PFSK-1 (cell line): ENCODE measurements around the gene SMARCA4.

Experiments used
- FOXP2 ChIP-seq: optimal IDR thresholded peaks from 2 replicates; pipeline ENCODE3; 2011; ENCODE audit warnings: borderline replicate concordance, control low read depth, inconsistent platforms; ENCODE audit not compliant: insufficient read depth; ENCODE audit errors: extremely low read length, extremely low read depth
- POLR2AphosphoS5 ChIP-seq: IDR thresholded peaks from 2 replicates; pipeline ENCODE4 v1.6.1; 2012; ENCODE audit warnings: low read depth, mild to moderate bottlenecking, control low read depth, low read length, moderate library complexity
- REST ChIP-seq, 2 experiments: IDR thresholded peaks; 2 replicates each; pipeline versions ENCODE4 v1.6.1 to v1.8.0; 2011 to 2012; ENCODE audit warnings: low read depth in 2 of 2, low read length in 2 of 2, control low read depth in 1 of 2, inconsistent platforms in 1 of 2, mild to moderate bottlenecking in 1 of 2, moderate library complexity in 1 of 2; ENCODE audit not compliant: insufficient read depth in 1 of 2
- SIN3A ChIP-seq: IDR thresholded peaks from 2 replicates; pipeline ENCODE4 v1.6.1; 2012; ENCODE audit warnings: mild to moderate bottlenecking, low read length, moderate library complexity, borderline replicate concordance; ENCODE audit not compliant: insufficient read depth
- TAF1 ChIP-seq: IDR thresholded peaks from 2 replicates; pipeline ENCODE4 v1.6.1; 2012; ENCODE audit warnings: low read length, control low read depth, borderline replicate concordance; ENCODE audit not compliant: insufficient read depth

Gene SMARCA4

GRCh38 chr19:11088506-11089253 lies 127.8 kb downstream of the SMARCA4 start:
- TF ChIP-seq TAF1 (no peak; the same call in 1 of the 2 replicates), SIN3A (no peak), FOXP2 (no peak), POLR2AphosphoS5 (no peak), REST (IDR thresholded peaks at IDR 0.05; ENCODE audit: insufficient read depth in 1 of 2, low read depth in 2 of 2, low read length in 2 of 2) (no peak)

- TF ChIP-seq SIN3A (peak; percentile 90; the same call in 1 of the 2 replicates), FOXP2 (peak; percentile 89), TAF1 (peak; percentile 87), POLR2AphosphoS5 (peak; percentile 96), REST (IDR thresholded peaks at IDR 0.05; ENCODE audit: insufficient read depth in 1 of 2, low read depth in 2 of 2, low read length in 2 of 2) (peak in 1 of 2 experiments; percentile 56; a peak in 2 of 4 replicates)
These were observed 128.6 kb downstream of the SMARCA4 start, which contains the start of gene LDLR for GRCh38 chr19:11089254-11090013. Gene LDLR (plus strand): TSS chr19:11089463. CDS start chr19:11089549, 86 bp downstream.

- TF ChIP-seq POLR2AphosphoS5: peak; percentile 78
- TF ChIP-seq FOXP2: peak; percentile 91
- peak; percentile 39; the same call in 1 of the 2 replicates for TF ChIP-seq SIN3A
- no peak for TF ChIP-seq REST (IDR thresholded peaks at IDR 0.05; ENCODE audit: insufficient read depth in 1 of 2, low read depth in 2 of 2, low read length in 2 of 2)
- TF ChIP-seq TAF1: 0 out of 2 replicates have a peak, but pooled peaks have one; percentile 40
These were observed 129.6 kb downstream of the SMARCA4 start for GRCh38 chr19:11090264-11090996.

GRCh38 chr19:11090997-11091702 lies 130.3 kb downstream of the SMARCA4 start:
- TF ChIP-seq TAF1 (no peak), SIN3A (no peak), POLR2AphosphoS5 (no peak), REST (IDR thresholded peaks at IDR 0.05; ENCODE audit: insufficient read depth in 1 of 2, low read depth in 2 of 2, low read length in 2 of 2) (no peak), FOXP2 (no peak)
